Hippocampal formation (tissue), 2 donors: ENCODE data around the gene CLCNKA.

Source experiments
- DNase-seq, 2 donors: peaks; one replicate each; lab custom pipeline; 2025; lab: John Stamatoyannopoulos, UW

The CLCNKA gene

DNA sequence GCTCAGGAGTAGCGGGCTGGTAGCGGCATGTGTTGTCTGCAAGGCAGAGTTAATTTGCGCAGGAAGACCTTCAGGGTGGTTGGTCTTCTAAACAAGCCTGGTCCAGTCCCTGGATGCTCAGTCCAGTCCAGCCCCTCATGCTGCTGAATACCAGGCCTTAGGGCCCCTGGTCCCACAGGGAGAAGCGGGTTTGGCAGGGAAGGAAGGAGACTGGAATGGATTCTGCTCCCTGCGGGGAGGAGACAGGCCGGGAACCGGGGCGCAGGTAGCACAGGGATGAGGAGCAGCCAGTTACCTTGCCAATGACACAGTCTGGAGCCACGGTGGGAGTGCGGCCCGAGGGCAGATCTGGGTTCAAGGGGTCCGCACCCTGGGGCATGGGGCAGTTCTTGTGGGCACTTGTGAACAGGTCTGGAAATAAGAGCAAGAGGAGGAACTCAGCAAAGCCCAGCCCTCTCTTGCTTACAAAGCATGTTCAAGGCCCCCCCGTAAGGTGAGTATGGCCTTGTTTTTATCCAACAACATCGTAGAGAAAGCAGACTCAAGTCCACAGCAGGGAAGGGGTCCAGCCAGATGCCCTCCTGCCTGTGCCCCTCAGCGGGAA is 41.5 kb downstream of the CLCNKA start:
- DNase-seq, result no peak

DNA sequence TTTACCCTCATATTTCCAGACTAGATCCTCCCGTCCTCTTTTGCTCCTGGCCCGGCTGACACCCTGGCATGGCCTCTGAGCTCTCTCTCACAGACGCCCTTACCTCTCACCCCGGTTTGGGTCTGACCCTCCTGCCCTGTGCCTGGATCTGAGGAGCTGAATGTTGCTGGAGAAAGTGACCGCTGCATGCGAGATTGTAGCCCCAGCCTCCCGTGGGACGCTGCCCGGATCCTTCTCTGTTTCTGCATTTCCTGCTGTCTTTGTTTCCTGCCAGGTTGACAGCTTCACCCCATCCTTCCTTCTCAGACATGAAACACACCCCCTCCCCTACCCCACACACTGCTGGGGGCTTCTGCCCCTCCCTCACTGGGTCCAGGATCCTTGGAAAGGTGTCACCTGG is 42.1 kb downstream of the CLCNKA start:
- DNase-seq, result no peak

DNA sequence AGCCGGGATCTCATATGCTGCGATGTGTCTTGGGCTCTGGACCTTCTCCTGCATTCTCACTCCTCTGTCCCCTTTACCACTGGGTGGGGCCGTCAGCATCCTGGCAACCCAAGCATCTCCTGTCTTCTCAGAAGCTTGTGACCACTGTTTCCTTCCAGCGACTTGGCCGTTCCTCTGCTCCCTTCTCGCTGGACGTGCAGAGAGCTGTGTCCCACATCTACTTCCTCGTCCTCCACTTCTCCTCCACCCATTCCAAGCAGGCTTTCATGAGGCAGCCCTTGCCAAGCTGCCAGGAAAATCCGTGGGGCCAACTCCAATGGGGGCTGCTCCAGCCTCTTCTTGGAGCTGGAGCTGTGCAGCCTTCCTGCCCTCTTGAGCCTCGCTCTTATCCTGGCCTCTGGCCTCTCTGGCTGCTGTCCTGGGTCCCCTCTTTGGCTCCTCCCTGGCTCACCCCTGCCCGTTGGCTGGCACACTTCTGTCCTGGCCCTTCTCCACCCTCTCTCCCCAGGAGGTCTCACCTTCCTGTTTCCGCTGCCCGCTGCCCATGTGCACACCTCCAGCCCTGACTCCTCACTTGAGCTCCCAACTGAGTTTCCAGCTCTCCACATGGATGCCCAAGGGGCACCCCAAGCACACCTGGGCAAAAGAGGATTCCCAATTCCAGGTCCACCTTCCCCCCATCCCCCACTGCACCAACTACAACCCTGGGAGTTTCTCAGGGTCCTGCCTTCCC is 42.9 kb downstream of the CLCNKA start:
- no peak for DNase-seq

DNA sequence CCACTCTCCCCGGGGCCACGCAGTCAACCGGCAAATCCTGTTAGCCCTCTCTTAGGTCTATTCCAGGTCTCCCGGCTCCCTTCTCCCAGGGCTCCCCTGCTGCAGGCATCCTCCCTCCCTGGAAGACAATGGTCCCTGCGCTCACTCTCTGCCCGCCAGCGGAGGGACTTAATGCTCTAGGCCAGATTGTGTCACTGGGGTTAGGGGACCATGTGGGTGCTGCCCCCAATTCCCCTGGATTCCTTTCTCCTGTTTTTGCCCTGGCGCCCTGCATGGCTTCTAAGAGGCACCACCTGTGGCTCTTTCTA is 43.4 kb downstream of the CLCNKA start:
- DNase-seq, result no peak

DNA sequence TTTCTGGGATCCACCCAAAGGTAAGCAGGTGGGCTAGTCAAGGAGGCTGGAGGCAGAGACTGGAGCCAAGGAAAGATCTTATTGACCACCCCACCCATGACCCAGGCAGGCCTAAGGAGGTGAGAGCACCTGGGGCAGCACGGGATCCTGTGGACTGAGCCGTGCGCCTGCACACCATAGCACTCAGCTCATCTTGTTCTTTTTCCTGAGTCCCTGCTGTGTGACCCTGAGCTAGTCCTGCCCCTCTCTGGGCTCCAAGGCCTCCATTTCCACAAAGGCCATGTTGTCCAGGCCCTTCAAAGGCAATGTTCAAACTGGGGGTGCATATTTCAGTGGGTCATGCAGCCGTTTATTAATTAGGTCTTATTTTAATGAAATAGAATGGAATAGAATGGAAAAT is 44.4 kb downstream of the CLCNKA start:
- DNase-seq, result no peak

DNA sequence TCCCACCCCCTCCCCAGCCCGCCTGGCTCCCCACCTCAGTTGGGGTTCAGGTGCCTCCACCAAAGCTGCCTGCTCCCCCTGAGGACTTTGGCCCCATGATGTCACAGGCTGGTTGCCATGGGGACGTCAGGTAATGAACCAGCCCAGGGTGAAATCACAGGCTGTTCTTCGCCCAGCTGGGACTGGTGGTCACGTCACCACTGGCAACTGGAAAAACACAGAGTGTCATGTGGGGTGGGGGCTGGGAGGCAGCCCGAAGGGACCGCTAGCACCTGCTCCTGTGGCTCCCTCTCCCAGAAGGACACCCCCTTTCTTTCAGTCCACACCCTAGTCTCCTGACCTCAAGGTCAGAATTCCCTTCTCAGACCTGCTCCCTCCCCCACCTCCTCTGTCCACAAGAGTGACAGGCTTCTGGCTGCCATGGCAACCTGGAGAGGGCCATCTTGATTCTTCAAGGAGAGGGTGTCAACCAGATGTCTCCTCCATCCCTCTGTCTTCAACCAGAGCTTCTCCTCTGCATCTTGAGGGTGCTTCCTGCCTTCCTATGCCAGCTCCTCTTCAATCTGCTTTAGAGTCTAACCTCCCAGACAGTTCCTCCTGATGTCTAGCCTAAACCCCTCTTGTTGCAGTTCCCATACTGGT is 45.4 kb downstream of the CLCNKA start:
- no peak for DNase-seq

DNA sequence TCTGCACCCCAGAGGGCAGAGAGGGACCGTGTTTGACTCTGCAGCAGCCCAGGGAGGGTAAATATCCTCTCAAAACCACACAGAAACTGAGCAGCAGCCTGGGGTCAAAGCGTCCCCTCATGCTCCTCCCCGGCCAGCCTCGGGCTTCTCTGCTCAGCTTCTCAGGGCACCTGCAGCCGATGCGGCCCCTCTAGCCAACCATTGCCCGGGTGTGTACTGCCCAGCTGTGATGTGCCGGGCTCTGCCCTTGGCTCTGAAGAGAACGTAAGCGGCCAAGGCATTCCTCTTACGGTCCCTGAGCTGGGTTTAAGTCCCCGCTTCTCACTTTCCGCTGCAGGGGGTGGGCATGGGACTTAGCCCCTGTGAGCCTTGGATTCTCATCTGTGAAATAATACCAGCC is 46.1 kb downstream of the CLCNKA start:
- no peak for DNase-seq

DNA sequence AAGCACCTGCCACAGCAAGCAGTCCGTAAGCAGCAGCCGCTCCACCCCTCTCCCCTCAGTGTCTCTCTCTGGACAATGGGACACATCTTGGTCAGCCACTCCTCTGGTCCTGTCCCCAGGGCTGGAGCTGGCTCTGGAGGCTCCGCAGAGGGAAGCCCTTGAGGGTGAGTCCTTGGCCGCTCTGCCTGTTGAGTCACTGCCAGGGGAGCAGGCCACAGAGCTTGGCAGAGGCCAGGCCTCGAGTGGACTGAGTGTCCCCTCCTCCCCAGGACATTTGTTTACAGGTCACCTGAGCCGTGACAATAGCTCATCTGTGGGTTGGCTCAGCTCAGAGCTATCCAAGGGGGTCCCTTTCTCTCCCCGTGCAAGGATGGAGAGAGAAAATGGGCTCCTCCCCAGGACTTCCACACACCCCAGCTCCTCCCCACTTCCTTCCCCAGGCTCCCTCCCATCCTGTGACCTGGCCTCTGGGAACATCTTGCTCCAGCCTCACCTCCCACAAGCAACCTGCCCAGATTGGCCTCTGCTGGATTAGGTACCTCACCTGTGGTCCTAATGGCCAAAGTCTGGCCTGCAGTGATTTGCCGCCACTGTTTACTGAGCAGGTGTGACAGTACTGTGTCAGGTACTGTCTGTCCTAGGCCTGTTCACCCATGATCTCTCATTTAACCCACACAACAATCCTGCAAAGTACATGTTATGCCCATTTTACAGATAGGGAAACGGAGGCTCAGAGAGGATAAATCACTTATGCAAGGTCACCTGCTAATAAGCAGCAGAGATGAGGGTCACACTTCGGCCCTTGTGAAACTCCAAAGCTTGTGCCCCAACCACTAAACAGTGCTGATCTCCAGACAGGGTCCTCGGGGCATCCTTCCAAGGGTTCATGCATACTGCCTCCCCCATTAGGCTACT is 46.8 kb downstream of the CLCNKA start:
- DNase-seq, result no peak

DNA sequence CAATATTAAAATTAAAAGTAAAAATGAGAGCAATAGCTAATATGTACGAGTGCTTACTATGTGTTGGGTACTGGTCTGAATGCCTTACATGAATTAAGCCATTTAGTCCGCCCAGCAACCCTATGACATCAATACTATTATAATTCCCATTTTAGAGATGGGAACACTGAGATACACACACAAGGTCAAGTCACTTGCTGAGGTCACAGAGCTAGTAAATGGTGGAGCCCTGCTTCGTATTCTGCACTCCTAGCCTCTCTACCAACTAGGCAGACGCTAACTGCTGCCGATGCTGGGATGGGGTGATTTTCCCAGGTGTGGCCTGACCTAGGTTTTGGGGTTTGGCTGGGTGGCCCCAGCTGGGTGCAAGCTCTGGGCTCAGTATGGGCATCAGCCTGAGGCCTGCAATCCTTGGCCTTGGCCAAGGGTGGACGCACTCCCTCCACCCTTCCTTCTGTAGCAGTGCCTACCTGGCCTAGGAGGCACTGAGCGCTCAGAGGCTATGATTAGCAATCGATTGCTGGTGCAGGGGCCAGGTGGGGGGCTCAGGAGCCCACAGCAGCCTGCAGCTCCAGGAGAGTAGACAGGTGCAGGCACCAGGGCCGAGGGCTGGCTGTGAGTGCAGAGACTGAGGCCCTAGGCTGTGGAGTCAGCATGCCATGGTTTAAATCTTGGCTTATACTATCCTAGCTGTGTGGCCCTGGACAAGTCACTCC is 49.0 kb downstream of the CLCNKA start:
- DNase-seq, result no peak

DNA sequence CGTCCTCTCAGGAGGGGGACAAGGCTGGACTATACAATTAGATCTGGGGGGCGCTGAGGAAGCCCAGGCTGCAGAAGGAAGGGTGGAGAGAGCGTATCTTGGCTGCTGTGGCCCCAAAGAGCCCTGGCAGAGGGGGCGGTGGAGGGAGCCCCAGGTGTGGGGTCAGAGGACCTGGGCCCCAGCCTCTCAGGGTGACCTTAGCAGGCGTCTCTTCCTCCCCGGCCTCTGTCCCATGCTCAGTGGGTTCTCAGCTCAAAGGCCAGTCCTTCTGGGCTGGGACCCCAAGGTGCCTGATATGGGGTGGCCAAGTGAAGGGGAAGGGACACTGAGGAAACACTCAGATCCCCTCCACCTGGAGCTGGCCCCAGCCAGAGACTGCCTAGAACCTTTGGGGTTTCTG is 49.8 kb downstream of the CLCNKA start:
- DNase-seq, result no peak

DNA sequence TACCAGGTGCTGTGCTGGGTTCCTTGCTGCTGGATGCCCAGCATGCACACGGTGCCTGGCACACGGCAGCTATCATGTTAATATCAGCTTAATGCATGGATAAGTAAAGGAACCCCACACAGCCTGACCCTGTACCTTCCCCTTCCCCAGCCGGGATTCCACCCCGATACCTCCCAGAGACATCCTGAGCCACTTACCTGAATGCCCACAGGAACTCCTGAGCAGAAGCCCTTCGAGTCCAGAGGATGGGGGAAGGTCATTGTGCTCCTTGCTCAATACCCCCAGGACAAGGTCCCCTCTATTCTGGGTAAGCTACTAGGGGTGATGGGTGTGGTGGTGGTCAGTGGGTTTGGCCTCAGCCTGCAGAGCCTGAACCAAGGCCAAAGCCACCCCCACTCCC is 50.3 kb downstream of the CLCNKA start:
- no peak for DNase-seq

DNA sequence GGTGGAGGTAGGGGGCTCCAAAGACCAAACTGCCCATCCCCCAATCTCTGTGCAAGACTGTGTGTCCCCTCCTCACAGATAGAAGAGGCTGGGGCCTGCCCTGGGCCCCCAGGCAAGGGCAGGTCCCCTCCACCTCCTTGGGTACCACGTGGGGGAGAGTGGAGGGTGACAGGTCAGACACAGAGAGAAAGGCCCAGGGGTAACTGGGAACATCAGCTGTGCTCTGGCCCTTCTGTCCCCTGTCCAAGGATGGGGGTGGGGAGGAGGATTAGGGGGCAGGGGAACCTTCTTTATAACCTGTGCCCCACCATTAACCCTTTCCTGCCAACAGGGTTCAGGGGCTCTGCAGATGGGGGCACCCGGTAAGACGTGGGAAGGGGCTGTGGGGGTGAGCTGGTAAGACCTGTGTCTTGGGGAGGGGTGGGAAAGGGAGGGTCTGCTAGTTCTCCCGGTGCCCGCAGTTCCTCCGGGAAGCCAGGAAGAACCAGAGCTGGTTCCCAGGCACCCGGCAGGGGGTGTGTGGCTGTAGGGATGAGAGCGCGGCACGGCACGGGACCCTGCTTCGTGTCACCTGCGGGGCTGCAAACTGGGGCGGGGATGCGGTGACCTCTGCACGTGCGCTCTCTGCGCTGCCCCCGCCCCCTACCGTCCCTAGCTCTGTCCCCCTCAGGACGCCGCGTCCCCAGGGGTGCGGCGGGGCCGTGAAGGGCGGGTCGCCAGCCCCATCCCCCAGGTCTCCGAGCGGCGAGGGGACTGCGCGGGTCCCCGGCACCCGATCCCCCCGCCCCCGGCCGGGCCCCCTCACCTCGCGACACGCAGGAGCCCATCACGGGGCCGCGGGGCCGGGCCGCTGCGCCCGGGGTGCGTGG is 51.0 kb downstream of the CLCNKA start:
- no peak for DNase-seq

DNA sequence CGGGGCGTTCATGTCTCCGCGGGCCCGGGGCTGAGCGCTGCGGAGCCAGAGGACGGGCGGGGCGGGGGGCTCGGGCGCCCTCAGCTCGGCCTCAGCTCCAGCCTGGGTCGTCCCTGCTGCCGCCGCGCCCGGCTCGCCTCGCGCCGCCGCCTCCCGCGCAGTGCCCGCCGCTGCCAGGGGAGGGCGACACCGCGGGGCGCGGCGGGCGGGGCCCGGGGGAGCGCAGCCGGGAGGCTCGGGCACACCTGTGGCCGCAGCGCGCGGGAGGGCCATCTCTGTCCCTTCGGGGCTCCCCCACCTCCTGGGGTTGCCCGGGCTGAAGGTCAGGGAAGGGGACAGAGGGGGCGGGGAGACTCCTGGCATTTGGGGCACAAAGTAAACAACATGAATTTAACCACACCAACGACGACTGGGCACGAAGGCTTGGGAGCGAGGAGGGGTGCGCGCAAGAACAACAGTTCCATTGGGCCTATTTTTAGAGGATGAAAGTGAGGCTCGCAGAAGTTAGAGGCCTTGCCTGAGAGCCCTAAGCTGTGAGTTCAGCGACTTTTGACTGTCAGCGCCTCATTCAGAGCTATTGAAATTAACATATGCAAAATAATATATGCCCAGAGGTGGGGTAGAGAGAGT is 51.8 kb downstream of the CLCNKA start, which contains the start of gene FAM131C:
FAM131C (minus strand) TSS at position 162 of the 630 bp plus-strand sequence. CDS start 209 bp downstream, outside the sequence.
- no peak for DNase-seq

DNA sequence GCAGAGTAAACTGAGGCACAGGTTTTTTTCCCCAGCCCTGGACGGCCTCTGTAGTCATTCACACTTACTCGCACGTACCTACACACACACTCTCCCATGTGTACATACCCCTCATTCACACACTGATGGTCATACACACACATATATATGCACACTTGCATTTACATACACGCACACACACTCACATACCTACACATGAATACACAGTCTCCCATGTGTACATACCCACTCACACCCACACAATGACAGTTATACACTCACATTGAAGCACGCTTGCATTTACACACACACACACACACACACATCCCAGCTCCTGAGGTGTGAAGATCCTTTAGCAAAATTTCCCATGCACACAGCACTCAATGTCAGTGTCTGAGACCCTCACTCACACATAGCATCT is 52.4 kb downstream of the CLCNKA start:
- DNase-seq, result no peak

DNA sequence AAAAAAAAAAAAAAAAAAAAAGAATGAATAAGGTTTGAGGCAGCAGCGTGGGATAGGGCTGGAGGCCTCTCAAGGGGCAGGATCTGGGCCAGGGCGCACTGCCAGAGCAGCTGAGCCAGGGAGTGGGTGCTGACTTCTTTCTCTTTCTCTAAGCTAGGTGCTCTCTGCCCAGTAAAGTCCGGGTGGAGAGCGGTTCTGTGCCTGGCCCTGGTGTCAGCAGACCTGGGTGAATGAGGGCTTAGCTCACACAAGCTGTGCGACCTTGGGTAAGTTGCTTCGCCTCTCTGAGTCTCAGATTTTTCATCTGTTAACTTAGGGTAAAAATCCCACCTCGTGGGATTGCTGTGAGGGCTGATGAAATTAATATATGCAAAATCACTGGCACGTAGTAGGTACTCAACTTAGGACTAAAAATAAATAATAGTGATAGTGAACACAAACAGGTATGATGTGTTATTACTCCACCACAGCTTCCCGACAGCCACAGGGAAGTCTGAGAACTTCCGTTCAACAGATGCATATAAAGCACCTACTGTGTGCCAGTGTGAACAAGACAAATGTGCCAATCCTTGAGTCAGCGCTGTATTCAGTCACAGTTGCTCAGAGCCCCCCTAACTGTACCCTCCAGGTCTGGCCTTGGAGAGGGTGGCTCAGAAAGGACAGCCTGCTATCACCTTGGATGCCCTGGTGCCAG is 53.6 kb downstream of the CLCNKA start:
- DNase-seq, result no peak

DNA sequence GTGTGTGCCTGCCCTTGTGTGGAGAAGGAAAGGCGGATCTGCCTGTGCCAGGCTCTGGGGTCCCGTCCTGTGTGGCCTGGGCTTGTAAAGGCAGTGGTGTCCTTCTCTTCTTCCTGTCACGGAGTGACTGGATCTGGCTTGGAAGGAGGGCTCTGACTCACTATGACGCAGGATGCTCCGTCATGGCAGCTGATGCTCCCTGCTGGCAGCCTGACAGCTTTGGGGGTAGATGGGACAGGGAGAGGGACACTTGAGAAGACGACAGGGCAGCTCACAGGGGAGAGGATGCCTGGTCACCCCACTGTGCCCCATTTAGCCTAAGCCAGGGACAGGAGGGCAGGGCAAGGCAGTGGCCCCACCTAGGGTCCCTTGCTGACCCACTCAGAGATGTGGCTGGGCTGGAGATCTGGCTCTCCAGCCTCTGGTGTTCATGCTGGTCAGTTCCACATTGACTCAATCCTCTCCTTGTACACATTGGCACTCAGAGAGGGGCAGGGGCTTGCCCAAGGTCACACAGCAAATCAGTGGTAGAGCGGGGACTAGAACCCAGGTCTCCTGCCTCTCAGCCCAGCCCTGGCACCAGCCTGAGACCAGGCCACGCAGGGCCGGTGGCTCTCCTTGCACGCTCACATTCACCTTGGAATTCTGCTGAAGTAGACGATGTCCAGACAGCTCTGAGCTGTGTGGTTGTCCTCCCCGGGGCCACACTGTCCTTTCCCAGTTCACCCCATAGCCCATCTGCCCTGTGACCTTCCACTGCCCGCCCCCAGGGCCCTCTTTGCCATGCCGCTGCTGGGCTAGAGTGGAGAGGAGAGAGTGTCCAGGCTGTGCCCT is 54.4 kb downstream of the CLCNKA start:
- DNase-seq, result no peak

DNA sequence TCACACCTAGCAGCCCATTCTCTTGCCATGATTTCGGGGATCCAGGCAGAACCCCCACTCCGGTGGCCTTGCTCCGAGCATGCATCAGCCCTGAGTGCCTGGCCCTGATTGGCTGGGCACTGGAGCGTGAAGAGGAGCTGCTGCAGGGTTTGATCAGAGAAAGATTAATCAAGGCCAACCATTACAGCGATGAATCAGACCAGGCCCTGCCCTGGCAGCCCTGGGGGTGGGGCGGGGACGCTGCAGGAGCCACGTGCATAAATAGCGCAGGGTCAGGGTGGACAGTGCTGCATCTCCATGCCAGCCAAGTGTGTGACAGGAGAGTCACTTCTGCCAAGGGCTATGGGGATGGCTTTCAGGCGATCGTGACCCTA is 55.0 kb downstream of the CLCNKA start:
- no peak for DNase-seq

DNA sequence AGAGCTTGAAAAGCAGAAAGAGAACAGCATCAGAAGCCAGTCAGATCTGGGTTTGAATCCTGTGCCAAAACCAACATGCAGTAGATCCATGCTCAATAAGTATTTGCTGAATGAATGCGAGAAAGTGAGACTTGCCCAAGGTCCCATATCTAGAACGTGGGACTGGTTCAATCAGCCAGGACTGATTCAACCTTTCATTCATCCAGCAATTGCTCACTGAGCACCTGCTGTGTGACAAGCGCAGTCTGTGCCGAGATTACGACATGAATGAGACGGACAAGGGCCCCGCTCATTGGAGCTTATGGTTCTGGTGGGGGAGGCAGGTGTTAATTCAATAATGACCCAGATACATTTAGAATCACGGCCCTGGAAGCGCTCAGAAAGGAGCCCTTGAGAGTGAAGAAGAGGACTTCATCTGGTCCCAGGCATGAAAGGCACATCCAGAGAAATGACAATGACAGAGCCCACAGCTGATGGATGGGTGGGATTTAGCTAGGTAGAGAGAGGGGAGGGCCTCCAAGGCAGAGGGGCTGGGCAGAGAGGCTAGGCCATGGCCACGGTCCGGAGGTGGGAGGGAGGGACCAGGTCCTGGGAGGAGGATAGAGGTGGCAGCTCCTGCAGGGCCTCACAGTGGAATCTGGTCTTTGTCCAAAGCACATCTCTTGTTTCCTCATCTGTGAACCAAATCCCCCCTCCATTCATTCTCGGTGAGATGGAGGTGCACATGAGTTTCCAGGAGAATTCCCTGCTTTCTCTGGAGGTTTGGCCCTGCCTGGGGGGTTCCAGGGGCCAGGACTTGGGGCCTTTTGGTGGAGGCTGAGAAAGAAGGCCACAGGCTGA is 55.8 kb downstream of the CLCNKA start:
- no peak for DNase-seq
